ENCODE data around the gene TRIO.

Gene TRIO

GRCh38 chr5:14501353-14502293 lies 358.5 kb downstream of the TRIO start:
- DNase-seq = no peak

DNA sequence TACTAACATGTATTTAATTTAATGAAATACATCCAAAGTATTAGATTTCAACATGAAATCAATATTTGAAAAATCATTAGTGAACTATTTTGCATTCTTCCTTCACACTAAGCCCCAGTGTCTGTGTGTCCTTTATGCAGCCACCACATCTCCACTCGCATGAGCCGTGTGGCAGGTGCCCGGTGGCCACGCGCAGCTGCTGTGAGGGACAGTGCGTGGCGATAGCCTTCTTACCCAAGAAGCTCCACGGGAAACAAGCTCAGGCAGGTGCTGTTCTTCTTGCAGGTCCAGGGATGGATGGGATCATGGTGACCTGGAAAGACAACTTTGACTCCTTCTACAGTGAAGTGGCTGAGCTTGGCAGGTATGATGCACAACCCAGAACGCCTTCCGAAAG lies 359.1 kb downstream of the TRIO start:
- no peak for DNase-seq

DNA sequence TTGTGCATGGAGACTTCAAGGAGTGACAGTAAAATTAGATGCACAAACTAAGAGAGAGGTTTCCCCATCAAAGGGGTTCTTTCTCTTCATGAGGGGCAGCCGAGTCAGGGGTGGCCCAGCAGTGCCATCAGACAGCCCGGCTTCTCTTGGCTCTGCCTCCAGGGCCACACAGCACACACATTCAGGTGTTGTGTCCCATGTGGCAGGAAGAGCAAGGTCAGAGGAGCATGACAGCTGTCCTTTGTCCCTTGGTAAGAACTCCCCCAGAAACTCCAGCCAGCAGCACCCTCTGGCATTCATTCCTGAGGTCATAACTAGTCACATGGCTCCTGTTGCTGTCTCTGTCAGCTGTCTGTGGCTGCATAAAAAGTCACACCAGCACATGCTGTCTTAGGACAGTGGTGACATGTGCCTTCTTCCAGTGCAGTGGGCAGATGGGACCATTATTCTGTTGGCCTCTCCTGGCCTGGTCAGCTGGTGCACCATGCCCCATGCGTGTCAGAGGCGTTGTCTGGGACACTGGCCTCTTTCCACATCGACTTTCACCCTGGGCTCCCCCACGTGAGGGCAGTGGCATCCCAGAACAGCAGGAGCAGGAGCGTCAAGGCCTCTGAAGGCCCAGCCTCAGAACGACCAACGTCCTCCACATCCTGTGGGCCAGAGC lies 360.0 kb downstream of the TRIO start:
- no peak for DNase-seq

DNA sequence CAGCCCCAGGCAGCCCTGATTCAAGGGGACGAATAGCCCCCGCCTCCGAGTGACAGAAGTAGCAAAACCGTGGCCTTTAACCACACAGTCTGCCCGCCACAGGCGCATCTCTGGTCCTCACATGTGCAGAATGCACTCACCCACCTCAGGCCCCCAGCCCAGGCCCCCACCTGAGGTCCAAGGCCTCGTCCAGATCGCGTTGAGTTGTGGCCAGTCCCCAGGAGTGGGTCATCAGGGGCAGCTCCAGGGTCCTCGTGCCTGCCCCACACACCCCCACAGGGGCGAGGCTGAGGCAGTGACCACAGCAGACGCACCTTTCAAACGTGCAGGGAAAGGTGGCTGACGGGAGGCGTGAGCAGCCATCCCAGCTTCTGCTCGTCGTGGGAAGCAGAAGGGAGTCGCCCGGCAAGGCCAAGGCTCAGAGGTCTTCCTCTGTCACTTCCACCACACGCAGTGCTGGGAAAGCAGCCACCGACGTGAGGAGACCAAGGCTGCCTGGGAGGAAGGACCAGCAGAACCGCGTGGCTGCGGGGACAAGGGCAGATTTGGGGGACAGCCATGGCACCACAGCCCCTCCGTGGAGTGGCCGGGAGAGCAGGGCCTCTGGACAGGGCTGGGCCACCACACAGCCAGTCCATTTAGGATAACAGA lies 360.7 kb downstream of the TRIO start:
- no peak for DNase-seq

GRCh38 chr5:14504332-14504727 lies 361.2 kb downstream of the TRIO start:
- no peak for DNase-seq

DNA sequence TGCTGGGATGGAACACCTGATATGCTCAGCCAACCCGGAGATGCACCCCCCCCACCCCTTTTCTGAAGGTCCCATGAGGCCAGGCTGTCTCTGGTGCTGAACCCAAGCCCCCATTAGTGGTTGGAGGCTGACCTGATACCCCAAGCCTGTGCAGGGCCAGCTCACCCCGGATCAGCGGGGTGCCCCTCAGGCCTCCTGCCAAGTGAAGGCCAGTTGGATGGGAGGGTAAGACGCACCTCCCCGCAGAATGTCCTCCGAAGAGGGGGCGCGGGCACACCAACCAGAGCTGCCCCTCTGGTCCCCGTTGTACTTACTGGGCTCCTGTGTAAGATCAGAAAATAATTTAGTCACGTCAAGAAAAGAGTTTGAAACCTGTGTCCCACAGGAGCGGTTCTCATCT lies 361.7 kb downstream of the TRIO start:
- DNase-seq = no peak

GRCh38 chr5:14505310-14506139 lies 362.4 kb downstream of the TRIO start:
- no peak for DNase-seq

- DNase-seq = no peak
These were observed 363.0 kb downstream of the TRIO start for GRCh38 chr5:14506140-14506538.

- DNase-seq = no peak
These were observed 363.5 kb downstream of the TRIO start for GRCh38 chr5:14506661-14507060.

- DNase-seq = no peak
These were observed 364.2 kb downstream of the TRIO start for GRCh38 chr5:14507156-14507941.

DNA sequence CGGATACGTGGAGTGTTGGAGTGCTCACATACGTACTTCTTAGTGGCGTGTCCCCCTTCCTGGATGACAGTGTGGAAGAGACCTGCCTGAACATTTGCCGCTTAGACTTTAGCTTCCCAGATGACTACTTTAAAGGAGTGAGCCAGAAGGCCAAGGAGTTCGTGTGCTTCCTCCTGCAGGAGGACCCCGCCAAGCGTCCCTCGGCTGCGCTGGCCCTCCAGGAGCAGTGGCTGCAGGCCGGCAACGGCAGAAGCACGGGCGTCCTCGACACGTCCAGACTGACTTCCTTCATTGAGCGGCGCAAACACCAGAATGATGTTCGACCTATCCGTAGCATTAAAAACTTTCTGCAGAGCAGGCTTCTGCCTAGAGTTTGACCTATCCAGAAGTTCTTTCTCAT lies 364.9 kb downstream of the TRIO start:
- DNase-seq = no peak

- no peak for DNase-seq
These were observed 366.4 kb downstream of the TRIO start for GRCh38 chr5:14509556-14509955.

GRCh38 chr5:14510156-14510734 lies 367.1 kb downstream of the TRIO start:
- no peak for DNase-seq

GRCh38 chr5:14510880-14511279 lies 367.7 kb downstream of the TRIO start:
- DNase-seq = no peak

DNA sequence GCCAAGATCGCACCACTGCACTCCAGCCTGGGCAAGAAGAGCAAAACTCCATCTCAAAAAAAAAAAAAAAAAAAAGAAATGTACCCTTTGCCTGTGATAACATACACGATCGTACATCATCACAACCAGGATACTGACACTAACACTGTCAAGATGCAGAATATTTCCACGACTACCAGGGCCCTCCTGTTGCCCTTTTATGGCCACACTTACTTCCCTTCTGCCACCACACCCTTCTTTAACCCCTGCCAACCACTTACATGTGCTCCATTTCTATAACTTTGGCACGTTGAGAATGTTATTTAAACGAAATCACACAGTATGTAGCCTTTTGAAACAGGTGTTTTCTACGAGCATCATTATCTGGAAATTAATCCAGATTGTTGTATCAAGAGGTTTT lies 369.4 kb downstream of the TRIO start:
- DNase-seq = no peak

GRCh38 chr5:14513266-14513665 lies 370.1 kb downstream of the TRIO start:
- no peak for DNase-seq

- DNase-seq = no peak
These were observed 373.8 kb downstream of the TRIO start for GRCh38 chr5:14516901-14517300.

- no peak for DNase-seq
These were observed 375.5 kb downstream of the TRIO start for GRCh38 chr5:14518638-14519037.

- no peak for DNase-seq
These were observed 378.6 kb downstream of the TRIO start for GRCh38 chr5:14521748-14522147.

- no peak for DNase-seq
These were observed 379.6 kb downstream of the TRIO start for GRCh38 chr5:14522721-14523120.

DNA sequence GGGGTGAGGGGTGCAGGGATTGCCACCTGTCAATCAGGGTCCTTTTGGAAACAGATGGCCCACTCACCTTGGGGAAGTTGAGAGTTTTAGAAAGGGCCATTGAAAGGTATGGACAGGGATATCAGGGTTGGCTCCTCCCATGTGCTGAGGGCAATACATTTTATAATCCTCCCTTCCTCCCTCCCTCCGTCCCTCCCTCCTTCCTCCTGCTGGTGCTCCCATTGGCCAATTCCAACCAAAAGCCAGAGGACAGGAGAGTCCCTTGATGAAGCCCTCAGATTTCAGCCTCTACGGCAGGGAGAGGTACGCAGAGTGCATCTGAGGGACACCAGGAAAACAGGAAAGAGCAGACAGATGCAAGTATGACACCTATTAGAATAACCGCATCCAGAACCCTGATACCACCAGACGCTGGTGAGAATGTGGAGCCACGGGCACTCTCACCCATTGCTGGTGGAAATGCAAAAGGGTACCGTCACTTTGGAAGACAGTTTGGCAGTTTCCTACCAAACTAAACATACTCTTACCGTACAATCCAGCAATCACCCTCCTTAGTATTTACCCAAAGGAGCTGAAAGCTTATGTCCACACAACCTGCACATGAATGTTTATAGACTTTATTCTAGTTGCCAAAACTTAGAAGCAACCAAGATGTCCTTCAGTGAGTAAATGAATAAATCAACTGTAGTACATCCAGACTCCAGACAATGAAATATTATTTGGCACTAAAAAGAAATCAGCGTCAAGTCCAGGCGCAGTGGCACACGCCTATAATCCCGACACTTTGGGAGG lies 380.3 kb downstream of the TRIO start:
- no peak for DNase-seq

Data from NCI-H510A (cell line).